ENCODE data around the gene POLR2I.

DNA sequence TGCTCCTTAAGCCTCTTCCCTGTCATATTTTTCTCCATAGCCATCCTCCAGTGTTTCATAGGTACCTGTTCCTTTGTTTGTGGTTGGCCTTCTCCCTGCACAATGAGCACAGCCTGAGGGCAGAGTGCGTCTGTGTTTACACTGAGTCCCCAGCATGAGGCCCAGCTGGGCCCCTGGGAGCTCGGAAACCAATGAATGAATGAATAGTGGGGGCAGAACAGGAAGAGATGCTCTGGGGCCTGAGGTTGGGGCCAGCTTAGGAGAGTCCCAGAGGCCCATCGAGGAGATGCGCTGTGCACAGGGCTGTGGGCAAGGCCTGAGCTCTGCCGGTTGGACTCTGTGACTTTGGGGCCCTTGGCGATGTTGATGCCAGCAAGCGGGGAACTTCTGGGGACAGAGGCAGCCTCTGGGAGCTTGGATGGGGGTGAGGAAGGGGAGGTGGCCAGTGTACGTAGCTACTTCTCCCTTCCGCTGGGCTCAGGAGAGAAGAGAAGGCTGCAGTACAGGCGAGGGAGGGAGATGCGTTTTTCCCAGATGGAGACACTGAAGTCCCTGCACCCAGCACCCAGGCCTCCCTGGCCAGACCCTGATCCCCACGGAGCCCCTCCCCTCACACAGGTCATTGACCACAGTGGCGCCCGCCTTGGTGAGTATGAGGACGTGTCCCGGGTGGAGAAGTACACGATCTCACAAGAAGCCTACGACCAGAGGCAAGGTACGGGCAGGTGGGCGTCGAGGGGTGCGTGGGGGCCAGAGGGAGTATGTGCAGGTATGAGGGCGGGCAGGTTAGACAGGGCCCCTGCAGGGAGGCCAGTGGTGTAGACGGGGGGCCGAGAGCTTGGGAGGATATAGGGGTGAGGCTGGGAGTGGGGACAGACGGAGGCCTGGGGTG, 5.7 kb upstream of the POLR2I start:
- TF ChIP-seq SIN3A (IDR thresholded peaks at IDR 0.05; ENCODE audit: borderline replicate concordance, insufficient read depth, low read depth, low read length), result no peak
- TF ChIP-seq, protein P1, sequence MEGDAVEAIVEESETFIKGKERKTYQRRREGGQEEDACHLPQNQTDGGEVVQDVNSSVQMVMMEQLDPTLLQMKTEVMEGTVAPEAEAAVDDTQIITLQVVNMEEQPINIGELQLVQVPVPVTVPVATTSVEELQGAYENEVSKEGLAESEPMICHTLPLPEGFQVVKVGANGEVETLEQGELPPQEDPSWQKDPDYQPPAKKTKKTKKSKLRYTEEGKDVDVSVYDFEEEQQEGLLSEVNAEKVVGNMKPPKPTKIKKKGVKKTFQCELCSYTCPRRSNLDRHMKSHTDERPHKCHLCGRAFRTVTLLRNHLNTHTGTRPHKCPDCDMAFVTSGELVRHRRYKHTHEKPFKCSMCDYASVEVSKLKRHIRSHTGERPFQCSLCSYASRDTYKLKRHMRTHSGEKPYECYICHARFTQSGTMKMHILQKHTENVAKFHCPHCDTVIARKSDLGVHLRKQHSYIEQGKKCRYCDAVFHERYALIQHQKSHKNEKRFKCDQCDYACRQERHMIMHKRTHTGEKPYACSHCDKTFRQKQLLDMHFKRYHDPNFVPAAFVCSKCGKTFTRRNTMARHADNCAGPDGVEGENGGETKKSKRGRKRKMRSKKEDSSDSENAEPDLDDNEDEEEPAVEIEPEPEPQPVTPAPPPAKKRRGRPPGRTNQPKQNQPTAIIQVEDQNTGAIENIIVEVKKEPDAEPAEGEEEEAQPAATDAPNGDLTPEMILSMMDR (IDR thresholded peaks at IDR 0.05), result no peak
- TF ChIP-seq POLR2AphosphoS5 (IDR thresholded peaks at IDR 0.05; ENCODE audit: low read depth, low read length), result no peak
- TF ChIP-seq, protein P2, sequence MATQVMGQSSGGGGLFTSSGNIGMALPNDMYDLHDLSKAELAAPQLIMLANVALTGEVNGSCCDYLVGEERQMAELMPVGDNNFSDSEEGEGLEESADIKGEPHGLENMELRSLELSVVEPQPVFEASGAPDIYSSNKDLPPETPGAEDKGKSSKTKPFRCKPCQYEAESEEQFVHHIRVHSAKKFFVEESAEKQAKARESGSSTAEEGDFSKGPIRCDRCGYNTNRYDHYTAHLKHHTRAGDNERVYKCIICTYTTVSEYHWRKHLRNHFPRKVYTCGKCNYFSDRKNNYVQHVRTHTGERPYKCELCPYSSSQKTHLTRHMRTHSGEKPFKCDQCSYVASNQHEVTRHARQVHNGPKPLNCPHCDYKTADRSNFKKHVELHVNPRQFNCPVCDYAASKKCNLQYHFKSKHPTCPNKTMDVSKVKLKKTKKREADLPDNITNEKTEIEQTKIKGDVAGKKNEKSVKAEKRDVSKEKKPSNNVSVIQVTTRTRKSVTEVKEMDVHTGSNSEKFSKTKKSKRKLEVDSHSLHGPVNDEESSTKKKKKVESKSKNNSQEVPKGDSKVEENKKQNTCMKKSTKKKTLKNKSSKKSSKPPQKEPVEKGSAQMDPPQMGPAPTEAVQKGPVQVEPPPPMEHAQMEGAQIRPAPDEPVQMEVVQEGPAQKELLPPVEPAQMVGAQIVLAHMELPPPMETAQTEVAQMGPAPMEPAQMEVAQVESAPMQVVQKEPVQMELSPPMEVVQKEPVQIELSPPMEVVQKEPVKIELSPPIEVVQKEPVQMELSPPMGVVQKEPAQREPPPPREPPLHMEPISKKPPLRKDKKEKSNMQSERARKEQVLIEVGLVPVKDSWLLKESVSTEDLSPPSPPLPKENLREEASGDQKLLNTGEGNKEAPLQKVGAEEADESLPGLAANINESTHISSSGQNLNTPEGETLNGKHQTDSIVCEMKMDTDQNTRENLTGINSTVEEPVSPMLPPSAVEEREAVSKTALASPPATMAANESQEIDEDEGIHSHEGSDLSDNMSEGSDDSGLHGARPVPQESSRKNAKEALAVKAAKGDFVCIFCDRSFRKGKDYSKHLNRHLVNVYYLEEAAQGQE (IDR thresholded peaks at IDR 0.05; ENCODE audit: insufficient read depth in 1 of 2, low read depth in 2 of 2, low read length in 1 of 2), result no peak
- TF ChIP-seq TCF7L2 (IDR thresholded peaks at IDR 0.05; ENCODE audit: low read depth, low read length), result no peak
